Measurements from ENCODE around the gene NAT14. TPM values are rescaled to one million over a fixed set of nuclear protein-coding genes. Genes with fewer than 3 reads are reported as not detected.

The NAT14 gene
- polyA plus RNA-seq, 1 donor from 2014 or later = 129 TPM

- Histone ChIP-seq H3F3A (ENCODE audit: insufficient read depth, low read length, poor library complexity, severe bottlenecking) (no peaks in the 10 kb centered on the region), H3K4me3 (ENCODE audit: low read length) (no peak overlapping the region), H3K9me3 (ENCODE audit: low read length) (no peaks in the 10 kb centered on the region), H3K36me3 (ENCODE audit: insufficient read depth, low read length) (no peaks in the 10 kb centered on the region), H3K4me2 (ENCODE audit: low read length) (no peak overlapping the region), H2AFZ (ENCODE audit: low read depth, low read length) (no peak overlapping the region), H3K27me3 (ENCODE audit: insufficient read depth, low read depth, low read length) (no peaks in the 10 kb centered on the region), H3K9me2 (ENCODE audit: insufficient read depth, low read length) (no peaks in the 10 kb centered on the region), H4K20me1 (ENCODE audit: insufficient read depth) (no peaks in the 10 kb centered on the region), H3K27ac (ENCODE audit: low read length) (no peak overlapping the region), H3K79me2 (replicated peaks; ENCODE audit: insufficient read depth, low read length) (no peaks in the 10 kb centered on the region), H3K9ac (ENCODE audit: low read length) (no peak overlapping the region)
- no peak for TF ChIP-seq TAF1 (IDR thresholded peaks at IDR 0.05; ENCODE audit: low read depth)
Observed at GRCh38 chr19:55500368-55500952, 15.5 kb downstream of the NAT14 start.

GRCh38 chr19:55502197-55502952, 17.4 kb downstream of the NAT14 start:
- H2AFZ ChIP-seq (ENCODE audit: low read depth, low read length) = no peak overlapping the region
- H3K4me2 ChIP-seq (ENCODE audit: low read length) = no peak overlapping the region
- no peaks in the 10 kb centered on the region for H3K9me2 ChIP-seq (ENCODE audit: insufficient read depth, low read length)
- TF ChIP-seq MXI1 (conservative IDR thresholded peaks at IDR 0.05; ENCODE audit: poor library complexity, severe bottlenecking) (no peak), POLR2AphosphoS5 (IDR thresholded peaks at IDR 0.05) (no peak), SMC3 (conservative IDR thresholded peaks at IDR 0.05; ENCODE audit: poor library complexity) (no peak), RAD21 (conservative IDR thresholded peaks at IDR 0.05) (no peak), TAF1 (IDR thresholded peaks at IDR 0.05; ENCODE audit: low read depth) (no peak), CTCF (IDR thresholded peaks at IDR 0.05; ENCODE audit: poor library complexity, severe bottlenecking) (no peak)
- H3K79me2 ChIP-seq (replicated peaks; ENCODE audit: insufficient read depth, low read length) = no peaks in the 10 kb centered on the region
- H4K20me1 ChIP-seq (ENCODE audit: insufficient read depth) = no peaks in the 10 kb centered on the region
- no peaks in the 10 kb centered on the region for H3K36me3 ChIP-seq (ENCODE audit: insufficient read depth, low read length)
- H3K27ac ChIP-seq (ENCODE audit: low read length) = no peak overlapping the region
- H3K4me3 ChIP-seq (ENCODE audit: low read length) = no peak overlapping the region
- no peak overlapping the region for H3K9ac ChIP-seq (ENCODE audit: low read length)
- H3F3A ChIP-seq (ENCODE audit: insufficient read depth, low read length, poor library complexity, severe bottlenecking) = no peaks in the 10 kb centered on the region
- no peaks in the 10 kb centered on the region for H3K9me3 ChIP-seq (ENCODE audit: low read length)
- no peaks in the 10 kb centered on the region for H3K27me3 ChIP-seq (ENCODE audit: insufficient read depth, low read depth, low read length)

- no peaks in the 10 kb centered on the region for H3F3A ChIP-seq (ENCODE audit: insufficient read depth, low read length, poor library complexity, severe bottlenecking)
- H3K79me2 ChIP-seq (replicated peaks; ENCODE audit: insufficient read depth, low read length) = no peaks in the 10 kb centered on the region
- H3K27ac ChIP-seq (ENCODE audit: low read length) = no peak overlapping the region
- no peaks in the 10 kb centered on the region for H4K20me1 ChIP-seq (ENCODE audit: insufficient read depth)
- no peak overlapping the region for H2AFZ ChIP-seq (ENCODE audit: low read depth, low read length)
- no peak overlapping the region for H3K9ac ChIP-seq (ENCODE audit: low read length)
- no peaks in the 10 kb centered on the region for H3K27me3 ChIP-seq (ENCODE audit: insufficient read depth, low read depth, low read length)
- H3K9me3 ChIP-seq (ENCODE audit: low read length) = no peaks in the 10 kb centered on the region
- H3K4me2 ChIP-seq (ENCODE audit: low read length) = no peak overlapping the region
- no peak for TF ChIP-seq CTCF (IDR thresholded peaks at IDR 0.05; ENCODE audit: poor library complexity, severe bottlenecking)
- no peak for TF ChIP-seq SMC3 (conservative IDR thresholded peaks at IDR 0.05; ENCODE audit: poor library complexity)
- TF ChIP-seq REST (IDR thresholded peaks at IDR 0.05; ENCODE audit: borderline replicate concordance) = no peak
- no peak for TF ChIP-seq TAF1 (IDR thresholded peaks at IDR 0.05; ENCODE audit: low read depth)
- no peak for TF ChIP-seq POLR2AphosphoS5 (IDR thresholded peaks at IDR 0.05)
- no peak for TF ChIP-seq EZH2 (IDR thresholded peaks at IDR 0.05; ENCODE audit: borderline replicate concordance, insufficient read depth, low read length, poor library complexity, severe bottlenecking)
- H3K36me3 ChIP-seq (ENCODE audit: insufficient read depth, low read length) = no peaks in the 10 kb centered on the region
- H3K9me2 ChIP-seq (ENCODE audit: insufficient read depth, low read length) = no peaks in the 10 kb centered on the region
- H3K4me3 ChIP-seq (ENCODE audit: low read length) = no peak overlapping the region
Observed at GRCh38 chr19:55503157-55503501, 18.1 kb downstream of the NAT14 start.

Measured in neural cell (in vitro differentiated cells).